Astrocyte (in vitro differentiated cells and primary cell): ENCODE results near the gene GTF2F2. TPM values are rescaled to one million over a fixed set of nuclear protein-coding genes. Genes with fewer than 3 reads are reported as not detected.

Experiments
- DNase-seq: peaks from one replicate; pipeline ENCODE4 v3.0.0-alpha.2; 2010; ENCODE audit warnings: low read depth
- FAIRE-seq: peaks from 2 replicates; lab custom pipeline; 2011; peaks lifted over from hg19 to GRCh38; lab: Jason Lieb, UNC
- H2AFZ ChIP-seq: 2 replicates; pipeline ENCODE4 v1.6.0; 2012; ENCODE audit warnings: low read depth, low read length, inconsistent platforms
- H3K27ac ChIP-seq: 2 replicates; pipeline ENCODE4 v1.5.1; 2011; ENCODE audit warnings: low read depth, low read length, inconsistent platforms
- H3K27me3 ChIP-seq: 2 replicates; pipeline ENCODE4 v1.6.0; 2011; ENCODE audit warnings: low read length, inconsistent platforms; ENCODE audit not compliant: insufficient read depth
- H3K36me3 ChIP-seq: 2 replicates; pipeline ENCODE4 v1.5.1; 2011; ENCODE audit warnings: low read length, inconsistent platforms; ENCODE audit not compliant: insufficient read depth
- H3K4me1 ChIP-seq: 2 replicates; pipeline ENCODE4 v1.5.1; 2011; ENCODE audit warnings: low read length, inconsistent platforms; ENCODE audit not compliant: insufficient read depth
- H3K4me2 ChIP-seq: 2 replicates; pipeline ENCODE4 v1.6.0; 2012; ENCODE audit warnings: low read length, inconsistent platforms
- H3K4me3 ChIP-seq: 2 replicates; pipeline ENCODE4 v1.5.1; 2011; ENCODE audit warnings: low read depth, mild to moderate bottlenecking, low read length, inconsistent platforms; ENCODE audit not compliant: insufficient read depth
- H3K79me2 ChIP-seq: 2 replicates; pipeline ENCODE4 v1.6.0; 2012; ENCODE audit warnings: mild to moderate bottlenecking, low read length, inconsistent platforms; ENCODE audit not compliant: insufficient read depth
- H3K9ac ChIP-seq: 2 replicates; pipeline ENCODE4 v1.6.0; 2012; ENCODE audit warnings: mild to moderate bottlenecking, low read length, inconsistent platforms
- H3K9me3 ChIP-seq: 2 replicates; pipeline ENCODE4 v1.5.1; 2012; ENCODE audit warnings: low read depth, mild to moderate bottlenecking, low read length, inconsistent platforms; ENCODE audit not compliant: insufficient read depth
- H4K20me1 ChIP-seq: 2 replicates; pipeline ENCODE4 v1.6.0; 2012; ENCODE audit warnings: low read length, inconsistent platforms; ENCODE audit not compliant: insufficient read depth
- H3K27ac Mint-ChIP-seq: one replicate; pipeline ENCODE4 v1.8.0; 2021; ENCODE audit warnings: mild to moderate bottlenecking, mixed read lengths; ENCODE audit not compliant: unreplicated experiment
- H3K27me3 Mint-ChIP-seq: one replicate; pipeline ENCODE4 v1.8.0; 2021; ENCODE audit warnings: low read depth, mixed read lengths; ENCODE audit not compliant: unreplicated experiment
- H3K36me3 Mint-ChIP-seq: one replicate; pipeline ENCODE4 v1.8.0; 2021; ENCODE audit warnings: low read depth, mixed read lengths; ENCODE audit not compliant: unreplicated experiment
- H3K4me1 Mint-ChIP-seq: one replicate; pipeline ENCODE4 v1.8.0; 2021; ENCODE audit warnings: low read depth, mixed read lengths; ENCODE audit not compliant: unreplicated experiment
- H3K4me3 Mint-ChIP-seq: one replicate; pipeline ENCODE4 v1.8.0; 2021; ENCODE audit warnings: mild to moderate bottlenecking, moderate library complexity, mixed read lengths; ENCODE audit not compliant: unreplicated experiment
- H3K9me3 Mint-ChIP-seq: one replicate; pipeline ENCODE4 v1.8.0; 2021; ENCODE audit warnings: mild to moderate bottlenecking, mixed read lengths; ENCODE audit not compliant: unreplicated experiment
- EZH2 ChIP-seq: IDR thresholded peaks from 2 replicates; pipeline ENCODE4 v1.6.1; 2012; ENCODE audit warnings: mild to moderate bottlenecking, low read length, inconsistent platforms; ENCODE audit not compliant: insufficient read depth
- total RNA-seq: library from RNA; stranded (reverse); gene quantifications from 2 replicates; pipeline ENCODE4 v1.2.1, GENCODE V29; 2021
- TF ChIP-seq, protein P1 (sequence below): IDR thresholded peaks from 2 replicates; pipeline ENCODE4 v1.5.1; 2011; ENCODE audit warnings: low read depth, mild to moderate bottlenecking, inconsistent platforms, low read length, moderate library complexity; ENCODE audit not compliant: insufficient read depth

The GTF2F2 gene
- total RNA-seq, 1 donor from 2014 or later = 27.8 TPM

DNA sequence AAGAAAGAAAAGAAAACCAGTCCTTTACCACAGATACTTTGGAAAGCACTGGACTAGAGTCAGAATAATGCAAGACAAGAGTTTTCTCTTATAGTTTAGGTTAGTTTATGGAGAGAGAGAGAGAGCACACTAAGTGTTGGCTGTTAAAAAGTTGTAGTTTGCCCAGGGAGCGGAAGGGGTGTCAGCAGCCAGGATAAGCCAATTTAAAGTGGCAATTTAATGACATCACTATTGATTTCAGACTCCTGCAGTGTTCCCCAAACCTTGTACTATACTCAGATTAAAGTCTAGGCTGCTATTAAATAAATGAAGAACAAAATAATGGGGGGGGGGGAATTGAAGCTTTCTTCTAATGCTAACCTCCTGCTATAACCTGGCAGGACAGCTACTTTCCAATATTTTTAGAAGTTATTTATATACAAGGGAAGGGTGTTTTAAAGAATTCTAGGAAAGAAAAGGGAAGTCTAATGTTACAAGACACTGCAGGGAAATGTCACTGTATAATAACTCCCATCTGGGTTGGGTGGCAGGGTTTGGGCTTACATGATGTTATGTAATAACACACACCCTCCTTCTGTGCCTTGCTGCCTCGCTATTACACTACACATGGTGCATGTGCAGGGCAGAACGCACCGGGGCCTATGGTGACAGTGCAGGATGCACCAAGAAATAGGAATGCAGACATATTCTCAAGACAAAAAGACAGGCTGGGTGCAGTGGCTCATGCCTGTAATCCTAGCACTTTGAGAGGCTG is 200.7 kb downstream of the GTF2F2 start:
- Histone ChIP-seq H3K4me1 (peaks cover 13% of the 10 kb centered on the region), H3K9ac (no peak overlapping the region), H3K9me3 (no peaks in the 10 kb centered on the region), H3K27me3 (no peaks in the 10 kb centered on the region), H3K79me2 (no peaks in the 10 kb centered on the region), H3K4me3 (no peak overlapping the region), H4K20me1 (no peaks in the 10 kb centered on the region), H3K27ac (no peak overlapping the region), H3K4me2 (no peak overlapping the region), H2AFZ (no peak overlapping the region), H3K36me3 (no peaks in the 10 kb centered on the region)
- Mint-ChIP-seq H3K9me3 (no peaks in the 10 kb centered on the region), H3K4me1 (peaks cover 14% of the 10 kb centered on the region), H3K36me3 (no peaks in the 10 kb centered on the region), H3K4me3 (no peak overlapping the region), H3K27ac (no peak overlapping the region), H3K27me3 (no peaks in the 10 kb centered on the region)
- DNase-seq = no peak
- FAIRE-seq = no peak
- TF ChIP-seq, protein P1, sequence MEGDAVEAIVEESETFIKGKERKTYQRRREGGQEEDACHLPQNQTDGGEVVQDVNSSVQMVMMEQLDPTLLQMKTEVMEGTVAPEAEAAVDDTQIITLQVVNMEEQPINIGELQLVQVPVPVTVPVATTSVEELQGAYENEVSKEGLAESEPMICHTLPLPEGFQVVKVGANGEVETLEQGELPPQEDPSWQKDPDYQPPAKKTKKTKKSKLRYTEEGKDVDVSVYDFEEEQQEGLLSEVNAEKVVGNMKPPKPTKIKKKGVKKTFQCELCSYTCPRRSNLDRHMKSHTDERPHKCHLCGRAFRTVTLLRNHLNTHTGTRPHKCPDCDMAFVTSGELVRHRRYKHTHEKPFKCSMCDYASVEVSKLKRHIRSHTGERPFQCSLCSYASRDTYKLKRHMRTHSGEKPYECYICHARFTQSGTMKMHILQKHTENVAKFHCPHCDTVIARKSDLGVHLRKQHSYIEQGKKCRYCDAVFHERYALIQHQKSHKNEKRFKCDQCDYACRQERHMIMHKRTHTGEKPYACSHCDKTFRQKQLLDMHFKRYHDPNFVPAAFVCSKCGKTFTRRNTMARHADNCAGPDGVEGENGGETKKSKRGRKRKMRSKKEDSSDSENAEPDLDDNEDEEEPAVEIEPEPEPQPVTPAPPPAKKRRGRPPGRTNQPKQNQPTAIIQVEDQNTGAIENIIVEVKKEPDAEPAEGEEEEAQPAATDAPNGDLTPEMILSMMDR = no peak
- TF ChIP-seq EZH2 = no peak

DNA sequence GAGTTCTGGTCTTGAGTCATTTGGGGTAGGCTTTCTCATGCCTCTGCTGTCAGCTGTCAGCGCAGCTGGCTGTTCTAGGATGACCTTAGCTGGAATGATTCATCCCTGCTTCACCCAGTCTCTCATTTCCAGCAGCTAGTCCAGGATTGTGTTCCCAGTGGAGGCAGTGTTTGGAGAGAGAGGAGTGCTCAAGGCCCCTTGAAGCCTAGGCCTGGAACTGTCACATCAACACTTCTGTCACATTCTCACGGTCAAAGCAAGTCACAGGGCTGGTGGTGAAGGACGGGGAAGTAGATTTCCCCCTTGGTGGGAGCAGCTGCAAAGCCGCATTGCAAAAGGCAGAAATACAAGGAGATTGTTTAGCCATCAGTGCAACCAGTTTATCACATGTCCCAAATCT is 205.5 kb downstream of the GTF2F2 start:
- Histone ChIP-seq H4K20me1 (no peaks in the 10 kb centered on the region), H3K27me3 (no peaks in the 10 kb centered on the region), H3K4me1 (peaks cover 26% of the 10 kb centered on the region), H3K79me2 (no peaks in the 10 kb centered on the region), H3K36me3 (no peaks in the 10 kb centered on the region), H3K4me2 (peak overlapping the region; percentile 38), H3K27ac (peak overlapping the region; percentile 78), H3K9ac (peak overlapping the region; percentile 45), H3K9me3 (no peaks in the 10 kb centered on the region), H3K4me3 (no peak overlapping the region), H2AFZ (no peak overlapping the region)
- Mint-ChIP-seq H3K4me1 (peaks cover 27% of the 10 kb centered on the region), H3K27me3 (no peaks in the 10 kb centered on the region), H3K36me3 (no peaks in the 10 kb centered on the region), H3K9me3 (no peaks in the 10 kb centered on the region), H3K27ac (peak overlapping the region; percentile 98), H3K4me3 (no peak overlapping the region)
- DNase-seq (peak; percentile 88), FAIRE-seq (peak; percentile 85)
- TF ChIP-seq, protein P1 = no peak
- no peak for TF ChIP-seq EZH2

DNA sequence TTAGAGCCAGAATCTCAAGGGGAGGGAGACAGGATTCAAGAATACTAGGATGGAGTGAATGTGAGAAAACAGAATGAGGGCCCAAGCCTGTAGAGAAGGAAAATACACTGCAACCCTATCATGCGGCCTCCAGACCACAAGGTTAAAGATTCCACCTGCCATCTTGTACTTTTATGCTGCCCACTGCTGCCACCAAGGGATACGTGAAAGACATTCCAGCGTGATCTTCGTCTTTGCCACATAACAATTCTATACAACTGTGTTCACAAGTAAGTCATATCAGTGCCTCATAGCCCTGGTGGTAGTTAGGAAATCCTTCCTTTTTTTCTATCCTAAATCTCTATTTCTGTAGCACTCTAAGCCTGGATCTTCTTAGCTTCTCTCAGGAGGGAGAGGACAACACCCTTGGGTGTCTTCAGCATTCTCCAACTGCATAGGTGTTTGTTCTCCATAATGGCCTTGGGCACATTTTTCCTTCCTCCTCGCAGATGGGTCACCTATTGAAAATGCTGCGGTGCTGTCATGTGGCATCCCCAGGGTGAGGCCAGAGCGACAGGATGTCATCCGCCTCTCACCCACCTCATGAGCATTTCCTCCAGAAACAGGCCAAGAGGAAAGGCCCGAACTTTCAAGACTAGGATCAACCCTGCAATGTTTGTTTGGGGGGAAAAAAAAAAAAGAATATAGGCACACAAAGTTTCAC is 207.1 kb downstream of the GTF2F2 start:
- H3K4me3 ChIP-seq = no peak overlapping the region

More for the DNA sequence above, 207.1 kb downstream of the GTF2F2 start:
- Mint-ChIP-seq H3K36me3 (no peaks in the 10 kb centered on the region), H3K27ac (no peak overlapping the region), H3K27me3 (no peaks in the 10 kb centered on the region), H3K4me1 (peaks cover 39% of the 10 kb centered on the region), H3K9me3 (no peaks in the 10 kb centered on the region), H3K4me3 (no peak overlapping the region)
- TF ChIP-seq, protein P1 = no peak
- TF ChIP-seq EZH2 = no peak
- Histone ChIP-seq H3K36me3 (no peaks in the 10 kb centered on the region), H3K4me1 (peaks cover 36% of the 10 kb centered on the region), H3K79me2 (no peaks in the 10 kb centered on the region), H3K9ac (no peak overlapping the region), H4K20me1 (peaks cover 4% of the 10 kb centered on the region), H3K9me3 (no peaks in the 10 kb centered on the region), H3K27ac (no peak overlapping the region), H3K4me2 (no peak overlapping the region), H3K27me3 (no peaks in the 10 kb centered on the region), H2AFZ (no peak overlapping the region)
- FAIRE-seq (no peak), DNase-seq (no peak)
